Ureter (tissue), 1 donor: ENCODE results near the gene ARPC2. TPM values are rescaled to one million over a fixed set of nuclear protein-coding genes. Genes with fewer than 3 reads are reported as not detected.
A peak's percentile ranks its signal among the peaks of the same experiment; 100 is the strongest.

Experiments
- DNase-seq: peaks from one replicate; pipeline ENCODE4 v3.0.0-alpha.2; 2020; ENCODE audit warnings: low spot score
- total RNA-seq: library from RNA; stranded (reverse); gene quantifications from one replicate; pipeline ENCODE4 v1.2.4, GENCODE V29; 2023
- donor health status: DM: yes; HTN: yes; CAD: no.

Gene ARPC2
- total RNA-seq, 1 donor from 2014 or later = 520 TPM

GRCh38 chr2:218289639-218290315, 72.8 kb downstream of the ARPC2 start:
- no peak for DNase-seq

DNA sequence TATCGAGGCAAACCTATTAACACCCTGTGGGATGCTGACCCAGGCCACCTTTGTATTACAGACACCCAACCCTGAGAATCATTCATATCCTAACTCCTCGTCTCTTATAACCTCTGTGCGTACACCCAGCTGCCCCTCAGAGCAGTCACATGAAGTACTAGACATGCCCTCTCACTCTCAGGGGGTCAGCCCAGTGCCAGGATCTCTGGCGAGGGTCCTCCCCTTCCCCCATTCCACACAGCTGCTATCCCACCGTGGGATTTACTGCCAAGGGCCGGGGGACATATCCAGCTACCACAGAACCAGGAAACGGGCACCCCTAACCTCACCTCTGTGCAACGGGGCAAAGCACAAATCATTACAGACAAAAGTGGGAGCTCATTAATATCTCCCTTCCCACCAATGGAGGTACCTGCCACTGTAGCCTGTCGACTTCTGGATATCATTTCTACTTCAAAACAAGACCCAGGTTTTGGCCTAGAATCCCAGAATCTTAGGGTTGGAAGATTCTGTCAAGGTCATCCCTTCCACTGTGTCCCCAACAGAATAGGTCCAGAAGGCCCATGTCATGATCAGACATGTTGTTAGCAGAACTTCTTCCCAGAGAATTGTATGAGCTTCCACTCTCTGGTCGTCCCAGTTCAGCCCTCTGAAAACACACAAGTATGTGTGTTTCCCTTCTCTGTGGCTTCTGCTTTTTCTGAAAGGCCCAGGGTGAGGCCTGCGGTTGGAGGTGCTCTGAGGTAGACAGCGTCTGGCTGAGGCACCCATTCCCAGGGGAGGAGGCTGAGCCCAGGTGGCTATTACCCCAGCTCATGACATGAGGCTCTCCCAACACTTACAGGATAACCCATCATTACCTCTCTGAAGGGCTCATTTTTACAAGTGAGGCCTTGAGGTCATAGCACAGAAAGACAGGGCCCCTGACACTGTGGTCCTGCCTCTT, 73.6 kb downstream of the ARPC2 start:
- DNase-seq = no peak

DNA sequence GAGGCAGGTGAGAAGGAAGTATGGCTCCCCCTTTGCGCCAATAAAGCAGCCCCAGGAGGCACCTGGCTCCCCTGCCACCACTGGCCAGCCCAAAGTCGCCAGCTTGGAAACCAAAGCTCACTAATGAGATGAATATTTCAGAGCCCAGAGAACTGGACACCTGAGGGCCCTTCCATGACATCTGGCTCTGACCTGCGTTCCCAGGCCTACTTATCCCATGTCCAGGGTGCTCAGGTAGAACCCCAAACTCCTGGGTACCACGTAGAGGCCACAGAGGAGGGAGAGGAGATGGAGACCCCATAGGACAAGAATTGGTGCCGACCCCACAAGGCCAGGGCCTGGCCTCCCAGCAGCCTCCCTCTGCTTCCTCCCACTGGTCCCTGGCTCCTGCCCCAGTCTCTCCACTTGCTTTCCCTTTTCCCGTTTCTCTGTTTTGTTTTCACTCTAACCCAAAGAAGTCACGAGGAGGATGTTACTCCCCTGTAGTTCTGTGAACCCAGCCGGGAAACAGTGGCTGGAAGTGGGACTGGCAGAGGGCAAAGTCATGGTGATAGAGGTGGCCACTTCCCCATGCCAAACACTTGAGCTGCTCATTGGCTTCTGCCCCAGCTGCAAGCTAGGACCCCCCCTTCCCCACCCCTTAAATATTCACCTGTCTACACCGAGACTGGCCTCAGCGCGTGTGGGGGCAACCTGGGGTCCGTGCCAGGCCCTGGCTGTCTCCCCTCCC, 74.5 kb downstream of the ARPC2 start:
- DNase-seq = no peak

DNA sequence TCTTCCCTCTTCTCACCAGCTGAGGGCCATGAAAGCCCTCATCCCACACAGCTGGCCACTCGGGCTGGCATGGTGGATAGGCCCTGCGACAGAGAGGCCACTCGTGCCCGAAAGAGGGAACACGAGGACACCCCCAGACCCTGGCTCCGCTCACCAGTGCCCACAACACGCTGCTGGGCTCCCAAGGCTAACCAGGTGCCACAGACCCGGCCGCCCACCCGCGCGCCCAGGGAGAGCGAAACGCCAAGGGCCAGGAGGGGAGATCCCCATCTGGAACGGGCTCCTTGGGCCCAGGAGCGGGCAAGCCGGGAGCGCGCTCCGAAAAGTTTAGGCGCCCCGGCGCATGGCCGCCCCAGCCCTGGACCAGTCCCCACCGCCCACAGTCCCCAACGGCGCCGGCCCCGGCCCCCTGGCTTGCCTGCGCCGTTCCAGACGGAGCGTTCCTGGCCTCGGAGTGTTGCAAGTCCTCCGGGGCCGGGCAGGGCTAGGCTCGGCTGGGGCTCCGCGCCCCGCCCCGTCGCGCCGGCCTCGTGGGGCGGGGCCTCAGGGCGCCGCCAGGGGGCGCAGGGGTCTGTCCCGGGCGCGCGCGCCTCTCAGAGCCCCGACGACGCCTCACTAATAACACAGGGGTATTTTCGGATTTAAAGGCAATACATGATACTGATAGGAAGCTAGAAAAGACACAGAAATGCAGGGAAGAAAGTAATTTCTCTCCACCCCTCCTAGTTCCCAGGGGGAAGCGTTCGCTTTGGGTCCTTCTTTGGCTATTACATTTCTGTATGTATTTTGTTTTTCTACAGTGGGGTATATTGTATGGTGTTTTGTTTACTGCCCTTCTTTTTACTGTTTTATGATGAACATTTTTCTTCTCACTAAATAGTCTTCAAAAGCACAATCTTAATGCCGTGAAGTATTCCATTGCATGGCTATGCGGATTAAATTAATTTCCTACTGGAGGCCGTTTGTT, 75.3 kb downstream of the ARPC2 start, which contains the start of gene TMBIM1:
TMBIM1 (minus strand) TSS at position 456 of the 967 bp plus-strand sequence. CDS start 10,362 bp downstream, outside the sequence.
- DNase-seq = peak; percentile 80

DNA sequence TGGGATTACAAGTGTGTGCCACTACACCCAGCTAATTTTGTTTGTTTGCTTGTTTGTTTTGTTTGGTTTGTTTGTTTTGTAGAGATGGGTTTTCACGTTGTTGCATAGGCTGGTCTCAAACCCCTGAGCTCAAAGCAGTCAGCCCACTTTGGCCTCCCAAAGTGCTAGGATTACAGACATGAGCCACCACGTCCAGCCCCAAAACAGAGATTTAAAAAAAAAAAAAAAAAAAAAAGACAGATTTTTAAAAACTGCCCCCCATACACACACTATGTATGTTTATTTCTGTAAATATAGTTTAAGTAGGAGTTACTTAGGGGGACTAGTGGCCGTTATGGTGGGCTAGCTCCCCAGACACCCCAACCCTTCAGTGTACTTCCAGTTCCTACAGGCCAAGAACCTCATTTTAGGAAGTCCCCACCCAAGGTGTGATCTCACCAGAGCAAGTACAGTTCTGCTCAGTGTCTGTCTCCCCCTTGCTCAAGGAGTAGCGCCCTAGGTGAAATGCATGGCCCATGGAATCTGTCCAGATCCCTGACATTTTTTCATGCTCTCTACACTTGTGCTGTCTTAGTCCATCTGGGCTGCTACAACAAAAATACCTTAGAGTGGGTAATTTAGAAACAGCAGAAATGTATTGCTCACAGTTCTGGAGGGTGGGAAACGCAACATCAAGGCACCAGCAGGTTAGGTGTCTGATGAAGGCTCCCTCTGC, 76.9 kb downstream of the ARPC2 start:
- no peak for DNase-seq

DNA sequence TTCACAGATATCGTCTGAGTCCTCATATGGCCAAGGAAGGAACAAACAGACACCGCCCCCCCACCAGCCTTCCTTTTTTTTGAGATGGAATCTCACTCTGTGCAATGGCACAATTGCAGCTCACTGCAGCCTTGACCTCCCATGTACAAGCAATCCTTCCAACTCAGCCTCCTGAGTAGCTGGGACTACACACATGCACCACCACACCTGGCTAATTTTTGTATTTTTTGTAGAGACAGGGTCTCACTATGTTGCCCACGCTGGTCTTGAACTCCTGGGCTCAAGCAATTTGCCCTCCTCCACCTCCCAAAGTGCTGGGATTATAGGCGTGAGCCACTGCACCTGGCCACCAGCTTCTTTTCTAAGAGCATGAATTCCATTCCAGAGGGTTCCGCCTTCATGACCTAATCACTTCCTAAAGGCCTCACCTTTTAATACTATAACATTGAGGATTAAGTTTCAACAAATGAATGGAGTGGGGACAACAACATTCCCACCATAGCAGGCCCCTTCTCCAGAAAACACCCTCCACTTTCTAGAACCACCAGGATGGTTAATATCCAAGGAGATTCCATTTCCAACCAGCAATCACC, 77.5 kb downstream of the ARPC2 start:
- DNase-seq = no peak

GRCh38 chr2:218295029-218295428, 78.0 kb downstream of the ARPC2 start:
- no peak for DNase-seq

DNA sequence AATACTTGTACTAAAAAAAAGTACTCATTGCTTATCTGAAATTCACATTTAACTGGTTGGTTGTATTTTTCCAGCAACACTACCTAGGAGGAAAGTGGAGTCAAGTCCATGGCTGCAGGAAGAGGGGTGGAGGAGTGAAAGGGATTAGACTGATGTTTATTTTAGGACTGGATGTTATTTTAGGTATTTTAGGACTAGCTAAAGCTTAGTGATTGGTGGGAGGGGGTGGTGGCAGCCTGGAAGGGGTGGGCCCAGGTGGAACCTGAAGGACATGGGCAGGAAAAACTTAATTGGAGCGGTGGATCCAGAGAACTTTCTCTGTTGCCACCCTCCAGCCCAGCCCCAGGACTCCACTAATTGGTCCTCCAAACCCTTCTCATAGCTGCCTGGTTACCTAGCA, 79.2 kb downstream of the ARPC2 start:
- no peak for DNase-seq

DNA sequence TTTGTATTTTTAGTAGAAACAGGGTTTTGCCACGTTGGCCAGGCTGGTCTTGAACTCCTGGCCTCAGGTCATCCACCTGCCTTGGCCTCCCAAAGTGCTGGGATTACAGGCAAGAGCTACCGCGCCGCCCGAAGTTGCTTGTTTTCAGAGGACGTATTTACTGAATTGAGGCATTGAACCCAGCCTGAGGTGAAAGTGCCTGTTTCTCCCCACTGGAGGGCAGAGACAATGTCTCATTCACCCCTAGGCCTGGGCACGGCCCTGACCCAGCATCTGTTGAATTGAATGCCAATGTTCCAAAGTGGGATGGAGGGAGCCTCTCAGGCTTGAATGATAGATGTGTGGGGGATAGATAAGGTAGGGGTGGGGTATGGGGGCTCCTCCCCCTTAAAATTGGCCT, 79.9 kb downstream of the ARPC2 start:
- no peak for DNase-seq

- no peak for DNase-seq
Observed at GRCh38 chr2:218298314-218298875, 81.4 kb downstream of the ARPC2 start.

DNA sequence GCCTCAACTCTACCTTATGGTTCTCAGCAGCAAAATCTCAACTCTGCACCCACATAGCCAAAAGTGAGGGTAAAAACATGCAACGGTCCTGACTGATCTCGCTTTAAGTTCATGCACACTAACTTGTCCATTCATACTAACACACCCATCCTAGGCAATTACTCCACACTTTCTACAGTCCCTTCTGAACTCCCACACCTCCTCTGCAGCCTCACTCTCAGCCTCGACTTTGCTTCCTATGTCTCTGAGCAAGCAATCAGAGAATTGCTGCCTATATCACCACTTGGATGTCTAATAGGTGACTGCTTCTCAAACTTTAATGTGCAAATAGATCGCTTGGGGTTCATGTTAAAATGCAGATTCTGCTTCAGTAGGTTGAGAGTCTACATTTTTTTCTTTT, 83.2 kb downstream of the ARPC2 start:
- no peak for DNase-seq

GRCh38 chr2:218301176-218301819, 84.3 kb downstream of the ARPC2 start:
- DNase-seq = peak; percentile 93

Other genes starting within 250 kb of the ARPC2 start
- 581 TPM for gene TNS1, start 214.2 kb upstream of the ARPC2 start, total RNA-seq
- gene RUFY4, start 147.9 kb upstream of the ARPC2 start, total RNA-seq = 5.6 TPM
- 7.7 TPM for gene CXCR2, start 91.2 kb upstream of the ARPC2 start, total RNA-seq
- gene CXCR1, start 50.2 kb upstream of the ARPC2 start, total RNA-seq = not detected
- 1.5 TPM for gene GPBAR1, start 43.8 kb downstream of the ARPC2 start, total RNA-seq
- 82.0 TPM for gene AAMP, start 52.9 kb downstream of the ARPC2 start, total RNA-seq
- 66.2 TPM for gene PNKD, start 53.3 kb downstream of the ARPC2 start, total RNA-seq
- 256 TPM for gene TMBIM1, start 75.3 kb downstream of the ARPC2 start, total RNA-seq
- gene CATIP, start 139.7 kb downstream of the ARPC2 start, total RNA-seq = not detected
- gene SLC11A1, start 165.1 kb downstream of the ARPC2 start, total RNA-seq = 16.5 TPM
- 153 TPM for gene CTDSP1, start 182.7 kb downstream of the ARPC2 start, total RNA-seq
- gene VIL1, start 201.9 kb downstream of the ARPC2 start, total RNA-seq = not detected